ENCODE results near the gene GRHL1. TPM values are rescaled to one million over a fixed set of nuclear protein-coding genes. Genes with fewer than 3 reads are reported as not detected.

GRHL1 gene
- polyA plus RNA-seq, 1 of the 3 experiments (the other 2 are of a cell fraction): 1.0 TPM

DNA sequence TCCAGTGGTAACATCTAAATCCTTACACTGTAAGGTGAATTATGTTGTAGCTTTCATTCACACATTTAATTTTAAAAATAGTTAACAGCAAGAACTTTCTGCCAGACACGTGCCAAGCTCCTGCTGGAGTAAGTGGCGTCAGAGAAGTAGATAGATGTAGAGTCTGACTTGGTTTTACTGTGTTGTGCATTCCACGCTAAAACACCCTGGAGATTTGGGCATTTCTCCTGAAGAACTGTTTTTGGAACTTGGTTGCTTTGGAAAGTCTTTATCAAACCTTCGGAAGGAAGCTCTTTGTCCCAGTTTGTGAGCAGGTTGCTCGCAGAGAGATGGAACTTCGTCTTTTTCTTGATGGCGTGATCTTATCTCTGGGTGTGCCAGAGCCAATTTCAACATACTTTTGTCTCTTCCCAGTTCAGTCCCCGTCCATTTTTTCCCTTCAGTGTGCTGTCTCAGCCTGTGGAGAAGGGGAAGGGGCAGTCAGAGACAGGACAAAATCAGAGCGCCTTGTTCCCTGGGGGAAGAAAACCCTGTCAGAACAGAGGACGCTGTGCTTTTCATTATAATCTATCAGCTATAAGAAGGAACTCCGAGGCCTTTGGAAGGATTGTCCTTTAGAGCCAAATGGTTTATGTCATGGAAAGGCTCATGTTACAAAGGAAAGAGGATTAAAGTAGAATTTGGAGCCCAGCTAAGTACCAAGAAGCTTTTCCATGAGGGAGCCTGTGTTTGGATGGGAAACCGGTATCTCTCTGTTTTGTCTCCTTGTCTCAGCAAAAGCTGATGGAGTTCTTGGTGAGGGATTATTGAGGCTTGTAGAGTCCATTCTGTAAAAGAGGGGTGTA lies 18.9 kb downstream of the GRHL1 start:
- no peaks in the 10 kb centered on the region for H3K9me3 ChIP-seq
- 74% methylated on average over 12 of the region's 12 CpGs for whole genome bisulfite sequencing (ENCODE audit: low lambda C conversion rate)
- H3K27me3 ChIP-seq (ENCODE audit: insufficient read depth): no peaks in the 10 kb centered on the region
- ChIA-PET CTCF (interaction anchor here (0.8 to 7.7 kb wide), 8 partner anchors 9 to 171 kb away, joined by 3 to 107 read pairs (median 6); no protein-coding TSS in a partner anchor), POLR2A (no interaction called here)
- H3K36me3 ChIP-seq (replicated peaks in 1 of 2; ENCODE audit: control insufficient read depth in 1 of 2, insufficient read depth in 2 of 2, low read length in 1 of 2): peaks cover 0 to 6% of the 10 kb centered on the region in 2 experiments
- H3K4me3 ChIP-seq (ENCODE audit: low read depth in 2 of 2, low read length in 1 of 2): no peak overlapping the region
- TF ChIP-seq EP300 (IDR thresholded peaks at IDR 0.05; ENCODE audit: borderline replicate concordance in 1 of 2, low read depth in 1 of 2, low read length in 1 of 2) (no peak), NRF1 (IDR thresholded peaks at IDR 0.05; ENCODE audit: low read depth, low read length) (no peak), GATA2 (CRISPR knock-in tag; IDR thresholded peaks at IDR 0.05) (0 out of 2 replicates have a peak, but pooled peaks have one; percentile 23), MXI1 (IDR thresholded peaks at IDR 0.05; ENCODE audit: low read depth, low read length) (no peak)
- no peak for DNase-seq
- H3K27ac ChIP-seq (ENCODE audit: low read depth in 2 of 2, low read length in 1 of 2): no peak overlapping the region
- no peak overlapping the region for H3K9ac ChIP-seq
- peaks cover 14 to 21% of the 10 kb centered on the region in 2 experiments; a peak in 3 of 4 replicates for H3K4me1 ChIP-seq (ENCODE audit: control insufficient read depth in 1 of 2, insufficient read depth in 2 of 2, low read depth in 1 of 2, low read length in 1 of 2)
- H3F3A ChIP-seq (replicated peaks; ENCODE audit: insufficient read depth): peaks cover 5% of the 10 kb centered on the region
- no peaks in the 10 kb centered on the region for H3K9me2 ChIP-seq
- H3K4me2 ChIP-seq: no peak overlapping the region
- H4K20me1 ChIP-seq (ENCODE audit: insufficient read depth): no peaks in the 10 kb centered on the region
- no peak overlapping the region for H2AFZ ChIP-seq (ENCODE audit: low read depth)
- H3K79me2 ChIP-seq (ENCODE audit: insufficient read depth): no peaks in the 10 kb centered on the region

- CTCF ChIA-PET: interaction anchor here (0.9 to 7.7 kb wide), 9 partner anchors 8 to 172 kb away, joined by 3 to 107 read pairs (median 4); no protein-coding TSS in a partner anchor
Measured at GRCh38 chr2:9971105-9971818, 19.8 kb downstream of the GRHL1 start.

More at GRCh38 chr2:9971105-9971818, 19.8 kb downstream of the GRHL1 start:
- 84% methylated on average over 9 of the region's 9 CpGs for WGBS (ENCODE audit: low lambda C conversion rate)
- H3K79me2 ChIP-seq (ENCODE audit: insufficient read depth): no peaks in the 10 kb centered on the region
- H3K4me3 ChIP-seq (ENCODE audit: low read depth in 2 of 2, low read length in 1 of 2): no peak overlapping the region
- no peaks in the 10 kb centered on the region for H3K27me3 ChIP-seq (ENCODE audit: insufficient read depth)
- TF ChIP-seq RXRA (IDR thresholded peaks at IDR 0.05; ENCODE audit: borderline replicate concordance, low read depth) (no peak), EP300 (IDR thresholded peaks at IDR 0.05; ENCODE audit: borderline replicate concordance in 1 of 2, low read depth in 1 of 2, low read length in 1 of 2) (no peak), SIN3A (IDR thresholded peaks at IDR 0.05; ENCODE audit: borderline replicate concordance, low read depth, low read length) (no peak), FOXM1 (IDR thresholded peaks at IDR 0.05; ENCODE audit: low read depth) (no peak), GATA2 (CRISPR knock-in tag; IDR thresholded peaks at IDR 0.05) (no peak), NRF1 (IDR thresholded peaks at IDR 0.05; ENCODE audit: low read depth, low read length) (no peak), ELF1 (IDR thresholded peaks at IDR 0.05) (no peak), FOSL2 (IDR thresholded peaks at IDR 0.05; ENCODE audit: borderline replicate concordance, low read depth) (no peak), JUND (IDR thresholded peaks at IDR 0.05) (no peak), RAD21 (IDR thresholded peaks at IDR 0.05; ENCODE audit: low read length) (no peak), MXI1 (IDR thresholded peaks at IDR 0.05; ENCODE audit: low read depth, low read length) (no peak), RCOR1 (IDR thresholded peaks at IDR 0.05; ENCODE audit: low read length) (no peak), USF1 (IDR thresholded peaks at IDR 0.05; ENCODE audit: borderline replicate concordance, low read depth) (no peak), TCF12 (IDR thresholded peaks at IDR 0.05) (no peak), POLR2AphosphoS5 (IDR thresholded peaks at IDR 0.05; ENCODE audit: low read depth, low read length) (no peak)
- TF ChIP-seq, protein P1, sequence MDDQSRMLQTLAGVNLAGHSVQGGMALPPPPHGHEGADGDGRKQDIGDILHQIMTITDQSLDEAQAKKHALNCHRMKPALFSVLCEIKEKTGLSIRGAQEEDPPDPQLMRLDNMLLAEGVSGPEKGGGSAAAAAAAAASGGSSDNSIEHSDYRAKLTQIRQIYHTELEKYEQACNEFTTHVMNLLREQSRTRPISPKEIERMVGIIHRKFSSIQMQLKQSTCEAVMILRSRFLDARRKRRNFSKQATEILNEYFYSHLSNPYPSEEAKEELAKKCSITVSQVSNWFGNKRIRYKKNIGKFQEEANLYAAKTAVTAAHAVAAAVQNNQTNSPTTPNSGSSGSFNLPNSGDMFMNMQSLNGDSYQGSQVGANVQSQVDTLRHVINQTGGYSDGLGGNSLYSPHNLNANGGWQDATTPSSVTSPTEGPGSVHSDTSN (IDR thresholded peaks at IDR 0.05): no peak
- TF ChIP-seq, protein P2, sequence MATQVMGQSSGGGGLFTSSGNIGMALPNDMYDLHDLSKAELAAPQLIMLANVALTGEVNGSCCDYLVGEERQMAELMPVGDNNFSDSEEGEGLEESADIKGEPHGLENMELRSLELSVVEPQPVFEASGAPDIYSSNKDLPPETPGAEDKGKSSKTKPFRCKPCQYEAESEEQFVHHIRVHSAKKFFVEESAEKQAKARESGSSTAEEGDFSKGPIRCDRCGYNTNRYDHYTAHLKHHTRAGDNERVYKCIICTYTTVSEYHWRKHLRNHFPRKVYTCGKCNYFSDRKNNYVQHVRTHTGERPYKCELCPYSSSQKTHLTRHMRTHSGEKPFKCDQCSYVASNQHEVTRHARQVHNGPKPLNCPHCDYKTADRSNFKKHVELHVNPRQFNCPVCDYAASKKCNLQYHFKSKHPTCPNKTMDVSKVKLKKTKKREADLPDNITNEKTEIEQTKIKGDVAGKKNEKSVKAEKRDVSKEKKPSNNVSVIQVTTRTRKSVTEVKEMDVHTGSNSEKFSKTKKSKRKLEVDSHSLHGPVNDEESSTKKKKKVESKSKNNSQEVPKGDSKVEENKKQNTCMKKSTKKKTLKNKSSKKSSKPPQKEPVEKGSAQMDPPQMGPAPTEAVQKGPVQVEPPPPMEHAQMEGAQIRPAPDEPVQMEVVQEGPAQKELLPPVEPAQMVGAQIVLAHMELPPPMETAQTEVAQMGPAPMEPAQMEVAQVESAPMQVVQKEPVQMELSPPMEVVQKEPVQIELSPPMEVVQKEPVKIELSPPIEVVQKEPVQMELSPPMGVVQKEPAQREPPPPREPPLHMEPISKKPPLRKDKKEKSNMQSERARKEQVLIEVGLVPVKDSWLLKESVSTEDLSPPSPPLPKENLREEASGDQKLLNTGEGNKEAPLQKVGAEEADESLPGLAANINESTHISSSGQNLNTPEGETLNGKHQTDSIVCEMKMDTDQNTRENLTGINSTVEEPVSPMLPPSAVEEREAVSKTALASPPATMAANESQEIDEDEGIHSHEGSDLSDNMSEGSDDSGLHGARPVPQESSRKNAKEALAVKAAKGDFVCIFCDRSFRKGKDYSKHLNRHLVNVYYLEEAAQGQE (IDR thresholded peaks at IDR 0.05; ENCODE audit: low read depth, low read length): no peak
- H3K36me3 ChIP-seq (replicated peaks in 1 of 2; ENCODE audit: control insufficient read depth in 1 of 2, insufficient read depth in 2 of 2, low read length in 1 of 2): peaks cover 0 to 2% of the 10 kb centered on the region in 2 experiments
- DNase-seq: no peak
- POLR2A ChIA-PET: no interaction called here
- no peaks in the 10 kb centered on the region for H3K9me2 ChIP-seq
- peaks cover 7% of the 10 kb centered on the region for H3F3A ChIP-seq (replicated peaks; ENCODE audit: insufficient read depth)
- peaks cover 19 to 21% of the 10 kb centered on the region in 2 experiments for H3K4me1 ChIP-seq (ENCODE audit: control insufficient read depth in 1 of 2, insufficient read depth in 2 of 2, low read depth in 1 of 2, low read length in 1 of 2)
- H3K9me3 ChIP-seq: no peaks in the 10 kb centered on the region
- H3K27ac ChIP-seq (ENCODE audit: low read depth in 2 of 2, low read length in 1 of 2): no peak overlapping the region
- H3K4me2 ChIP-seq: no peak overlapping the region
- H3K9ac ChIP-seq: no peak overlapping the region
- no peak overlapping the region for H2AFZ ChIP-seq (ENCODE audit: low read depth)
- no peaks in the 10 kb centered on the region for H4K20me1 ChIP-seq (ENCODE audit: insufficient read depth)

All from SK-N-SH (cell line).